Cerebellar cortex (tissue), 1 donor: ENCODE results near the gene NGRN.

Source experiments
- DNase-seq: peaks from one replicate; pipeline ENCODE4 v3.0.0-alpha.2; 2015; ENCODE audit warnings: low spot score

NGRN gene

GRCh38 chr15:90318591-90318990, 53.1 kb downstream of the NGRN start:
- no peak for DNase-seq

- peak; percentile 96 for DNase-seq
Measured at GRCh38 chr15:90320062-90320884, 54.8 kb downstream of the NGRN start.

- DNase-seq, result no peak
Measured at GRCh38 chr15:90320885-90321278, 55.4 kb downstream of the NGRN start.
